Calu3 (cell line): ENCODE results near the gene PARP14. TPM values are rescaled to one million over a fixed set of nuclear protein-coding genes. Genes with fewer than 3 reads are reported as not detected.

ENCODE experiments used
- BruUV-seq: library from RNA; stranded (reverse); fragments of 400-500 nt; replicated peaks from 2 replicates; lab custom pipeline; 2021; lab: Mats Ljungman, UMichigan
- CTCF ChIA-PET: fragments of 300-600 bp; sonication (Branson Sonifier 250); formaldehyde crosslinking; loops from one replicate; lab custom pipeline; 2022; ENCODE audit warnings: antibody characterized with exemption; lab: Charles Lee
- DNase-seq: peaks from one replicate; pipeline ENCODE4 v3.0.0; 2022
- H3K27ac Mint-ChIP-seq: one replicate; pipeline ENCODE4 v1.8.0; 2022; ENCODE audit warnings: mixed read lengths; ENCODE audit not compliant: unreplicated experiment
- H3K27me3 Mint-ChIP-seq: one replicate; pipeline ENCODE4 v1.8.0; 2022; ENCODE audit warnings: mixed read lengths; ENCODE audit not compliant: unreplicated experiment
- H3K36me3 Mint-ChIP-seq: one replicate; pipeline ENCODE4 v1.8.0; 2022; ENCODE audit warnings: mild to moderate bottlenecking, moderate library complexity, mixed read lengths; ENCODE audit not compliant: insufficient read depth, unreplicated experiment
- H3K4me1 Mint-ChIP-seq: one replicate; pipeline ENCODE4 v1.8.0; 2022; ENCODE audit warnings: mild to moderate bottlenecking, low read depth, mixed read lengths; ENCODE audit not compliant: unreplicated experiment
- H3K4me3 Mint-ChIP-seq: one replicate; pipeline ENCODE4 v1.8.0; 2022; ENCODE audit warnings: mild to moderate bottlenecking, low read depth, moderate library complexity, mixed read lengths; ENCODE audit not compliant: unreplicated experiment
- H3K9me3 Mint-ChIP-seq: one replicate; pipeline ENCODE4 v1.8.0; 2022; ENCODE audit warnings: low read depth, mixed read lengths; ENCODE audit not compliant: unreplicated experiment
- CTCF ChIP-seq: fragments of 200-600 bp; IDR thresholded peaks from one replicate; pipeline ENCODE4 v1.8.0; 2022; ENCODE audit warnings: antibody characterized with exemption; ENCODE audit not compliant: unreplicated experiment
- intact Hi-C: fragments of 100-400 bp; cut with micrococcal nuclease; formaldehyde crosslinking; loops from one replicate; pipeline ENCODE4 v1.10.0; 2022; ENCODE audit not compliant: unreplicated experiment
- total RNA-seq: library from RNA; stranded (reverse); gene quantifications from 2 replicates; pipeline ENCODE4 v1.2.3, GENCODE V29; 2022

PARP14 gene
- total RNA-seq, 1 experiment from 2014 or later = 95.5 TPM

GRCh38 chr3:122660297-122660974 is 20.2 kb upstream of the PARP14 start:
- H3K36me3 Mint-ChIP-seq = no peaks in the 10 kb centered on the region
- intact Hi-C loops = no loop called here
- TF ChIP-seq CTCF = no peak
- BruUV-seq = no TSS peak
- CTCF ChIA-PET = interaction anchor here (0.6 kb wide), 1 partner anchor 750 kb away, joined by 4 read pairs; no protein-coding TSS in a partner anchor
- peaks cover 5% of the 10 kb centered on the region for H3K9me3 Mint-ChIP-seq
- no peak for DNase-seq
- H3K4me1 Mint-ChIP-seq = no peaks in the 10 kb centered on the region
- peaks cover 13% of the 10 kb centered on the region for H3K27me3 Mint-ChIP-seq
- no peak overlapping the region for H3K27ac Mint-ChIP-seq
- no peak overlapping the region for H3K4me3 Mint-ChIP-seq

- Mint-ChIP-seq H3K27me3 (peaks cover 13% of the 10 kb centered on the region), H3K4me1 (no peaks in the 10 kb centered on the region), H3K4me3 (no peak overlapping the region), H3K36me3 (no peaks in the 10 kb centered on the region), H3K27ac (no peak overlapping the region), H3K9me3 (peaks cover 5% of the 10 kb centered on the region)
- no peak for TF ChIP-seq CTCF
- no TSS peak for BruUV-seq
- no peak for DNase-seq
- CTCF ChIA-PET = no interaction called here
- intact Hi-C loops = no loop called here
These were observed 19.0 kb upstream of the PARP14 start for GRCh38 chr3:122661633-122662032.

- Mint-ChIP-seq H3K36me3 (no peaks in the 10 kb centered on the region), H3K4me1 (no peaks in the 10 kb centered on the region), H3K27me3 (peaks cover 13% of the 10 kb centered on the region), H3K27ac (no peak overlapping the region), H3K9me3 (peaks cover 5% of the 10 kb centered on the region), H3K4me3 (no peak overlapping the region)
- CTCF ChIA-PET = no interaction called here
- intact Hi-C loops = no loop called here
- TF ChIP-seq CTCF = no peak
- BruUV-seq = no TSS peak
- DNase-seq = no peak
These were observed 18.1 kb upstream of the PARP14 start for GRCh38 chr3:122662505-122662904.

GRCh38 chr3:122665226-122665786 is 15.3 kb upstream of the PARP14 start:
- no TSS peak for BruUV-seq
- peaks cover 11% of the 10 kb centered on the region for H3K4me1 Mint-ChIP-seq
- intact Hi-C loops = no loop called here
- H3K36me3 Mint-ChIP-seq = no peaks in the 10 kb centered on the region
- CTCF ChIA-PET = no interaction called here
- H3K27me3 Mint-ChIP-seq = peaks cover 13% of the 10 kb centered on the region
- no peak overlapping the region for H3K27ac Mint-ChIP-seq
- DNase-seq = no peak
- H3K9me3 Mint-ChIP-seq = peaks cover 9% of the 10 kb centered on the region
- TF ChIP-seq CTCF = no peak
- H3K4me3 Mint-ChIP-seq = no peak overlapping the region
